ENCODE results near the gene MYO1B.

The MYO1B gene

DNA sequence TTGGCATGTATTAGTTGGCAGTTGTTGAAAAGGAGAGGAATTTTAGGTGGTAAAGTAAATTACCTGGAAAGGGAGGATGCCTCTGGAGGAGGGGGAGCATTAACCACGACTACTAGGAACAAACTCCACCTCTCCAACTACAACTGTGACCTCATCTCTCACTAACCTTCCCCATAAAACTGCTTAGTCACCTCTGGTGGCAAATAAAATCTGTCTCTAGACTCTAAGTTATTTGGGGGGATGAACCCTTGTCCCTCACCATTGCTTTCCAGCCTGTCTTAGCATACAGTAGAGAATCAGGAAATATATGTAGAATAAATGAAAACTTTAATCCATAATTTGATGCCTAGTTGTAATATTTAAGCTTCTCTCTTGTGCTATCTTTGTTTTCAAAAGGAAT, 27.6 kb upstream of the MYO1B start:
- Mint-ChIP-seq H3K27ac (no peak overlapping the region), H3K36me3 (peaks cover 2% of the 10 kb centered on the region), H3K4me3 (no peak overlapping the region), H3K27me3 (peaks cover 6% of the 10 kb centered on the region), H3K4me1 (peaks cover 14% of the 10 kb centered on the region), H3K9me3 (peaks cover 6% of the 10 kb centered on the region)
- ATAC-seq (ENCODE audit: low read depth) (no peak), DNase-seq (ENCODE audit: low spot score in 2 of 2) (no peak)

GRCh38 chr2:191218292-191218898, 26.8 kb upstream of the MYO1B start:
- no peak overlapping the region for H3K27ac Mint-ChIP-seq
- H3K36me3 Mint-ChIP-seq = no peaks in the 10 kb centered on the region
- peaks cover 6% of the 10 kb centered on the region for H3K27me3 Mint-ChIP-seq
- peak; percentile 37 to 49 for DNase-seq (ENCODE audit: low spot score in 2 of 2)
- ATAC-seq (ENCODE audit: low read depth) = peak; percentile 74
- H3K4me3 Mint-ChIP-seq = no peak overlapping the region
- H3K9me3 Mint-ChIP-seq = peaks cover 3% of the 10 kb centered on the region
- peaks cover 14% of the 10 kb centered on the region for H3K4me1 Mint-ChIP-seq

- peaks cover 14% of the 10 kb centered on the region for H3K4me1 Mint-ChIP-seq
- no peaks in the 10 kb centered on the region for H3K27me3 Mint-ChIP-seq
- peaks cover 3% of the 10 kb centered on the region for H3K9me3 Mint-ChIP-seq
- H3K27ac Mint-ChIP-seq = no peak overlapping the region
- ATAC-seq (ENCODE audit: low read depth) = no peak
- H3K4me3 Mint-ChIP-seq = no peak overlapping the region
- no peaks in the 10 kb centered on the region for H3K36me3 Mint-ChIP-seq
- DNase-seq (ENCODE audit: low spot score in 2 of 2) = no peak
Observed at GRCh38 chr2:191220671-191221070, 24.5 kb upstream of the MYO1B start.

- no peak for ATAC-seq (ENCODE audit: low read depth)
- H3K4me3 Mint-ChIP-seq = no peak overlapping the region
Observed at GRCh38 chr2:191221666-191222065, 23.5 kb upstream of the MYO1B start.

GRCh38 chr2:191222507-191222906, 22.7 kb upstream of the MYO1B start:
- peaks cover 3% of the 10 kb centered on the region for H3K27me3 Mint-ChIP-seq
- no peak for ATAC-seq (ENCODE audit: low read depth)
- no peak overlapping the region for H3K27ac Mint-ChIP-seq

More at GRCh38 chr2:191221666-191222065, 23.5 kb upstream of the MYO1B start:
- no peak for DNase-seq (ENCODE audit: low spot score in 2 of 2)
- Mint-ChIP-seq H3K27ac (no peak overlapping the region), H3K36me3 (no peaks in the 10 kb centered on the region), H3K27me3 (no peaks in the 10 kb centered on the region), H3K4me1 (peaks cover 14% of the 10 kb centered on the region), H3K9me3 (peaks cover 3% of the 10 kb centered on the region)

GRCh38 chr2:191222952-191223351, 22.3 kb upstream of the MYO1B start:
- ATAC-seq (ENCODE audit: low read depth) = no peak
- Mint-ChIP-seq H3K4me1 (peaks cover 14% of the 10 kb centered on the region), H3K27me3 (peaks cover 3% of the 10 kb centered on the region), H3K9me3 (peaks cover 3% of the 10 kb centered on the region), H3K27ac (no peak overlapping the region), H3K36me3 (no peaks in the 10 kb centered on the region), H3K4me3 (no peak overlapping the region)
- no peak for DNase-seq (ENCODE audit: low spot score in 2 of 2)

More at GRCh38 chr2:191222507-191222906, 22.7 kb upstream of the MYO1B start:
- no peaks in the 10 kb centered on the region for H3K36me3 Mint-ChIP-seq
- DNase-seq (ENCODE audit: low spot score in 2 of 2) = no peak
- peaks cover 14% of the 10 kb centered on the region for H3K4me1 Mint-ChIP-seq
- peaks cover 3% of the 10 kb centered on the region for H3K9me3 Mint-ChIP-seq
- H3K4me3 Mint-ChIP-seq = no peak overlapping the region

GRCh38 chr2:191225126-191225525, 20.1 kb upstream of the MYO1B start:
- peaks cover 3% of the 10 kb centered on the region for H3K27me3 Mint-ChIP-seq
- ATAC-seq (ENCODE audit: low read depth) (no peak), DNase-seq (ENCODE audit: low spot score in 2 of 2) (no peak)
- peaks cover 10% of the 10 kb centered on the region for H3K4me1 Mint-ChIP-seq
- H3K4me3 Mint-ChIP-seq = no peak overlapping the region
- H3K9me3 Mint-ChIP-seq = peaks cover 3% of the 10 kb centered on the region
- no peak overlapping the region for H3K27ac Mint-ChIP-seq
- no peaks in the 10 kb centered on the region for H3K36me3 Mint-ChIP-seq

DNA sequence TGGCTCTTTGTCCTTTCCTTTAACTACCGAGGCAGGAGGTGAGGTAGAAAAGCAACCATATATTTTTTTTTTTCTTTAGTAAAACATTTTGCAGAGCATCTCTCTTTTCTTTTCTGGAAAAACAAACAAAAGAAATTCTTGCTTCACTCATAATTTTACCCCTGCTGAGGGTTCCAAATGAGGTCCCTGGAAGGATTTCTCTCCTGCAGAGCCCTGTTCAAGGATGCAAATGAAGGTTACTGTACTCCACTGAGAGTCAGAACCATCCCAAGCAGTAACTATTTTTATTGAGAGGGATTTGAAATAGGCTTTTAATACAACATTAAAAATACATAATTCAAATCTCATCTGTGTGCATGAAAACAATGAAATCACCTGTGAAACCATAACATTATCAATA, 19.5 kb upstream of the MYO1B start:
- Mint-ChIP-seq H3K4me3 (no peak overlapping the region), H3K27me3 (peaks cover 3% of the 10 kb centered on the region), H3K27ac (no peak overlapping the region), H3K36me3 (no peaks in the 10 kb centered on the region), H3K9me3 (peaks cover 3% of the 10 kb centered on the region), H3K4me1 (peaks cover 4% of the 10 kb centered on the region)
- no peak for ATAC-seq (ENCODE audit: low read depth)
- no peak for DNase-seq (ENCODE audit: low spot score in 2 of 2)

- no peak for DNase-seq (ENCODE audit: low spot score in 2 of 2)
- ATAC-seq (ENCODE audit: low read depth) = no peak
- Mint-ChIP-seq H3K36me3 (no peaks in the 10 kb centered on the region), H3K4me3 (no peak overlapping the region), H3K4me1 (peaks cover 4% of the 10 kb centered on the region), H3K27ac (no peak overlapping the region), H3K27me3 (peaks cover 3% of the 10 kb centered on the region), H3K9me3 (peaks cover 3% of the 10 kb centered on the region)
Observed at GRCh38 chr2:191226196-191226595, 19.0 kb upstream of the MYO1B start.

DNA sequence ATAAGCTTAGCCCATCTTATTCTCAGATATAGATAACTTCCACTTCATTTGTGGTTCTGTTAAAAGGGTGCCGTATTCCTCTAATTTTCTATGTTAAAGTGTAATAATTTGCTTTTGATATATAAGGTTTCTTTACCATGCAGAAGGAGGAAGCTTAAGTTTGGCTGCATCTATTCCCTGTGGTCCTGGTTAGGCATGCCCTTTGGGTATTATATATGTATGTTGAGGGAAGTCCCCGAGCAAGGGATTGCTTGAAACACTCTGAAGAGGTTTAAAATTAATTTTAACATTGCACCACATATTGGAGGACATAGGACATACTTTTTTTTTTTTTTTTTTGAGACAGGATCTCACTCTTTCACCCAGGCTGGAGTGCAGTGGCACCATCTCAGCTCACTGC, 16.9 kb upstream of the MYO1B start:
- no peak overlapping the region for H3K27ac Mint-ChIP-seq
- no peaks in the 10 kb centered on the region for H3K9me3 Mint-ChIP-seq
- no peak for DNase-seq (ENCODE audit: low spot score in 2 of 2)
- no peak overlapping the region for H3K4me3 Mint-ChIP-seq
- H3K36me3 Mint-ChIP-seq = no peaks in the 10 kb centered on the region
- H3K4me1 Mint-ChIP-seq = no peaks in the 10 kb centered on the region
- ATAC-seq (ENCODE audit: low read depth) = no peak
- H3K27me3 Mint-ChIP-seq = peaks cover 3% of the 10 kb centered on the region

DNA sequence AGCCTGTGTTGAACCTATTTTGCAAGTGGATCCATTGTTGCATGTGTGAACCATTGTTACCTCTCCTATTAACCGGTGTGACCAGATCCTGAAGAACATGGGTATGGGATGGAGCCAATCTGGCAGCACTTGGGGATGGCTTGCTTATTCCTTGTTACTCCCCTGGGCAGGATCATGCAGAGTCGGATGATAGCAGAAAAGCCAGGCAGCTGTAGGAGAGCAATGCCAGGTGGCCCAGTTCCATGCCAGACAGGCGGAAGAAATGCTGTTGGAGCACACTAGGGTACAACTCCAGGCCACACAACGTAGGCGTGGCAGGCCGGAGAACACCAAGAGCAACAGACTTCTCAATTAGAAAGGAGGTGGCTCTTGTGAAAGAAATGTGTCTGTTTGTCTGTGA, 16.3 kb upstream of the MYO1B start:
- Mint-ChIP-seq H3K36me3 (no peaks in the 10 kb centered on the region), H3K4me1 (no peaks in the 10 kb centered on the region), H3K27ac (no peak overlapping the region), H3K4me3 (no peak overlapping the region), H3K27me3 (peaks cover 3% of the 10 kb centered on the region), H3K9me3 (no peaks in the 10 kb centered on the region)
- DNase-seq (ENCODE audit: low spot score in 2 of 2) (no peak), ATAC-seq (ENCODE audit: low read depth) (no peak)

GRCh38 chr2:191230174-191230573, 15.0 kb upstream of the MYO1B start:
- Mint-ChIP-seq H3K27me3 (peaks cover 3% of the 10 kb centered on the region), H3K4me1 (no peaks in the 10 kb centered on the region), H3K36me3 (no peaks in the 10 kb centered on the region), H3K4me3 (no peak overlapping the region), H3K27ac (no peak overlapping the region), H3K9me3 (no peaks in the 10 kb centered on the region)
- ATAC-seq (ENCODE audit: low read depth) (no peak), DNase-seq (ENCODE audit: low spot score in 2 of 2) (no peak)

- Mint-ChIP-seq H3K27me3 (peaks cover 3% of the 10 kb centered on the region), H3K27ac (no peak overlapping the region), H3K36me3 (no peaks in the 10 kb centered on the region), H3K9me3 (no peaks in the 10 kb centered on the region), H3K4me3 (no peak overlapping the region), H3K4me1 (no peaks in the 10 kb centered on the region)
- DNase-seq (ENCODE audit: low spot score in 2 of 2) (no peak), ATAC-seq (ENCODE audit: low read depth) (no peak)
Observed at GRCh38 chr2:191231995-191232394, 13.2 kb upstream of the MYO1B start.

DNA sequence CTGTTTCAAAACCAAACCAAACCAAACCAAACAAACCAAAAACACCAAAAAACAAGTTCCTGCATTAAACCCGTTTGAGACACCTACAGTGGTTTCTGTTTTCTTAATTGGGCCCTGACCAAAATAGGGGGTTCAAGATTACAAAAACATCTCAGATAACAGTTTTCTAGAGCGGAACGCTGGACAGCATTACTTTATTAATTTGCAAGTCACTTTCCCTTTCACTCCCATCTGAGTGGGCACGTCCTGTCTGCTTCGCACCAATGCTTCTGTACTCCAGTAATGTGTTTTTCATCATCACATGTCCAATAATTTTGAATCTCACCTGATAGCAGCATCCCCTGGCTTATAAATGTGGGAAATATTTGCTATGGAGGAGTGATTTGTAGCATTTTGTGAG, 11.7 kb upstream of the MYO1B start:
- H3K4me3 Mint-ChIP-seq = no peak overlapping the region
- DNase-seq (ENCODE audit: low spot score in 2 of 2) (no peak), ATAC-seq (ENCODE audit: low read depth) (no peak)
- no peak overlapping the region for H3K27ac Mint-ChIP-seq
- no peaks in the 10 kb centered on the region for H3K27me3 Mint-ChIP-seq
- H3K4me1 Mint-ChIP-seq = no peaks in the 10 kb centered on the region
- no peaks in the 10 kb centered on the region for H3K36me3 Mint-ChIP-seq
- no peaks in the 10 kb centered on the region for H3K9me3 Mint-ChIP-seq

DNA sequence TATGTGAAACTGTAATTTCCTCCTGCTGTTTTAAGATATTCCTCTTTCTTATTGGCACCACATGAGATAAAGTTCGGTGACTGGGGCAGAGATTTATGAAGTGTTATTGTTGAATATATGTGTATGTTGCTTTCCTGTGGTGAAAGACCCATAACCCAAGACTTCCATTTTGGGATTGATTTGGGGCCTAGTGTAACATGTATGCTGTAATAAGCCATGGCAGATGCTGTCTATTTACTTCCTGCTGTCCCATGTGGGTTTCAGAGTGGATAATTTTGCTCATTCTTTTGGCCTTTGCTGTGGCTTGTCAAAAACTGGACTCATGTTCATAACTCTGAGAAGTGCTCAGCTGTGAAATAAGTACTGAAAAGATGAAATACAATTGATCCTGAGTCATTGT, 10.8 kb upstream of the MYO1B start:
- ATAC-seq (ENCODE audit: low read depth) = no peak
- H3K9me3 Mint-ChIP-seq = no peaks in the 10 kb centered on the region
- no peaks in the 10 kb centered on the region for H3K27me3 Mint-ChIP-seq
- H3K4me1 Mint-ChIP-seq = no peaks in the 10 kb centered on the region
- DNase-seq (ENCODE audit: low spot score in 2 of 2) = no peak
- H3K4me3 Mint-ChIP-seq = no peak overlapping the region
- H3K36me3 Mint-ChIP-seq = no peaks in the 10 kb centered on the region
- H3K27ac Mint-ChIP-seq = no peak overlapping the region

Measured in memory B cell (primary cell).